ENCODE data around the gene RECK.

The RECK gene

GRCh38 chr9:35998333-35998732, 38.4 kb upstream of the RECK start:
- Histone ChIP-seq H3K4me2 (ENCODE audit: low read length) (no peak overlapping the region), H3K36me3 (ENCODE audit: control insufficient read depth, low read length) (no peaks in the 10 kb centered on the region), H3K27me3 (ENCODE audit: control insufficient read depth, low read length) (peaks cover 23% of the 10 kb centered on the region), H3K9me3 (ENCODE audit: control insufficient read depth, insufficient read depth, low read length) (no peaks in the 10 kb centered on the region), H3K79me2 (ENCODE audit: control insufficient read depth, low read length) (no peaks in the 10 kb centered on the region), H3F3A (ENCODE audit: control insufficient read depth, insufficient read depth) (no peaks in the 10 kb centered on the region), H3K4me3 (ENCODE audit: low read length) (no peak overlapping the region), H4K20me1 (ENCODE audit: control insufficient read depth, insufficient read depth, low read depth, low read length) (no peaks in the 10 kb centered on the region), H3K9me2 (replicated peaks; ENCODE audit: control insufficient read depth, low read length) (no peaks in the 10 kb centered on the region), H3K4me1 (ENCODE audit: control insufficient read depth, low read length) (no peaks in the 10 kb centered on the region), H3K27ac (ENCODE audit: low read depth, low read length) (no peak overlapping the region)
- TF ChIP-seq EZH2phosphoT487 (IDR thresholded peaks at IDR 0.05; ENCODE audit: borderline replicate concordance, low read length) (no peak), CTCF (IDR thresholded peaks at IDR 0.05; ENCODE audit: low read depth, low read length, poor library complexity, severe bottlenecking) (no peak)

- Histone ChIP-seq H3K9me3 (ENCODE audit: control insufficient read depth, insufficient read depth, low read length) (no peaks in the 10 kb centered on the region), H3F3A (ENCODE audit: control insufficient read depth, insufficient read depth) (no peaks in the 10 kb centered on the region), H4K20me1 (ENCODE audit: control insufficient read depth, insufficient read depth, low read depth, low read length) (no peaks in the 10 kb centered on the region), H3K4me1 (ENCODE audit: control insufficient read depth, low read length) (peaks cover 15% of the 10 kb centered on the region), H3K9me2 (replicated peaks; ENCODE audit: control insufficient read depth, low read length) (no peaks in the 10 kb centered on the region), H3K27ac (ENCODE audit: low read depth, low read length) (no peak overlapping the region), H3K4me2 (ENCODE audit: low read length) (no peak overlapping the region), H3K36me3 (ENCODE audit: control insufficient read depth, low read length) (no peaks in the 10 kb centered on the region), H3K79me2 (ENCODE audit: control insufficient read depth, low read length) (no peaks in the 10 kb centered on the region), H3K4me3 (ENCODE audit: low read length) (no peak overlapping the region), H3K27me3 (ENCODE audit: control insufficient read depth, low read length) (peaks cover 46% of the 10 kb centered on the region)
- no peak for TF ChIP-seq EZH2phosphoT487 (IDR thresholded peaks at IDR 0.05; ENCODE audit: borderline replicate concordance, low read length)
- no peak for TF ChIP-seq CTCF (IDR thresholded peaks at IDR 0.05; ENCODE audit: low read depth, low read length, poor library complexity, severe bottlenecking)
Observed at GRCh38 chr9:36005891-36006290, 30.8 kb upstream of the RECK start.

DNA sequence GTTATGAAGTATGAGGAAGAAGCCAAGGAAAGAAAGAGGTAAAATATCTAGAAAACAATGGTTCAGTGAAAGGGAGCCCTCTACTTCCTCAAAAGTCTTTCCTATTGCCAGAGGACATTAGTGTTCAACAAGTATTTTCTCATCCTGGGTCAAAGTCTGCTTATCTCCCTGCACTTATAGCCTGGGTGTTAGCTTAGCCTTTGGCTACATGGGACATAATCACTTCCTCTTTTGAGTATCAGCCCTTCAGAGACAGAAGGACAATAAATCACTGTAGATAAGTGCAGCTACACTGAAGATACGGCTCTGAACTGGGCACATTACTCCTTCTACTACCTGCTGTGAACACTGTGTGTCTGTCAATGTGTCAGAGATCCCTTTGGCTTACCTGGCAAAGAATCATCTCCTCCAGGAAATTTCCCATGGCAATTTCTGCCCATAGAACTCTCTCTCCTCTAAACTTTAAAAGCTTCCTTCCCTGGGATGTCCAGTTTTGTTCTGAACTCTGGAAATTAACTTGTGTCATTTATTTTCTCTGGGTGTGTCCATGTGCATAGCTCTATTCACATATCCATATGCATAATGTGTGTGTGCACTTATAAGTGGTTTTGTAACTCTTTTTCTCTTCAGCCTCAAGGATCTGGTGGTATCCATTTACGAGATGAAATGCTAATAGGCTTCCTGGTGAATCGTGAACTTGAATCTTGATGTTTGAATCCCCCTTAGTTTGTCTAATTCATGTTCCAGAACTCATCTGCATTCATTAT, 30.0 kb upstream of the RECK start:
- Histone ChIP-seq H3K27me3 (ENCODE audit: control insufficient read depth, low read length) (peaks cover 49% of the 10 kb centered on the region), H3K36me3 (ENCODE audit: control insufficient read depth, low read length) (no peaks in the 10 kb centered on the region), H3K9me3 (ENCODE audit: control insufficient read depth, insufficient read depth, low read length) (no peaks in the 10 kb centered on the region), H3K4me1 (ENCODE audit: control insufficient read depth, low read length) (peaks cover 15% of the 10 kb centered on the region), H3K4me3 (ENCODE audit: low read length) (no peak overlapping the region), H3F3A (ENCODE audit: control insufficient read depth, insufficient read depth) (no peaks in the 10 kb centered on the region), H4K20me1 (ENCODE audit: control insufficient read depth, insufficient read depth, low read depth, low read length) (no peaks in the 10 kb centered on the region), H3K79me2 (ENCODE audit: control insufficient read depth, low read length) (no peaks in the 10 kb centered on the region), H3K9me2 (replicated peaks; ENCODE audit: control insufficient read depth, low read length) (no peaks in the 10 kb centered on the region), H3K27ac (ENCODE audit: low read depth, low read length) (no peak overlapping the region), H3K4me2 (ENCODE audit: low read length) (0 out of 2 replicates have a peak overlapping the region, but pooled peaks have one; percentile 12)
- TF ChIP-seq CTCF (IDR thresholded peaks at IDR 0.05; ENCODE audit: low read depth, low read length, poor library complexity, severe bottlenecking): no peak
- TF ChIP-seq EZH2phosphoT487 (IDR thresholded peaks at IDR 0.05; ENCODE audit: borderline replicate concordance, low read length): no peak

Measured in DOHH2 (cell line).